HCT116 (cell line): Measurements from ENCODE around the gene FKBP4. TPM values are rescaled to one million over a fixed set of nuclear protein-coding genes. Genes with fewer than 3 reads are reported as not detected.

Source experiments
- ATAC-seq: fragments of 200-7000 bp; cut with Tn5 transposase; 2 replicates; pipeline ENCODE4 v1.9.1; 2020; ENCODE audit warnings: mild to moderate bottlenecking, moderate library complexity
- BruUV-seq: library from RNA; stranded (reverse); fragments of 400-500 nt; replicated peaks from 2 replicates; lab custom pipeline; 2021; lab: Mats Ljungman, UMichigan
- CTCF ChIA-PET: fragments of 300-600 bp; sonication (Branson Sonifier 250); formaldehyde crosslinking; loops from one replicate; lab custom pipeline; 2021; ENCODE audit warnings: antibody characterized with exemption; lab: Charles Lee
- POLR2A ChIA-PET: fragments of 300-600, 350-600 bp; sonication (Branson Sonifier 250); formaldehyde crosslinking; loops from one replicate; lab custom pipeline; 2021; ENCODE audit warnings: antibody characterized with exemption; lab: Charles Lee
- RAD21 ChIA-PET, 2 experiments: fragments of 300-600 bp; sonication (Branson Sonifier 250); formaldehyde crosslinking; loops; one replicate each; lab custom pipeline; 2023; ENCODE audit warnings: low total read pairs in 2 of 2; ENCODE audit not compliant: uncharacterized antibody in 2 of 2, unreplicated experiment in 2 of 2, low non-redundant PET in 1 of 2; lab: Charles Lee
- DNase-seq: peaks from one replicate; pipeline ENCODE4 v3.0.0-alpha.2; 2010; ENCODE audit warnings: low read depth, low spot score
- H2AFZ ChIP-seq: fragments of 200-600 bp; shearing (Covaris generic), sonication (generic); 2 replicates; pipeline ENCODE4 v1.6.1; 2017; ENCODE audit warnings: low read depth, mixed run types, mixed read lengths, antibody characterized with exemption, low read length; ENCODE audit not compliant: poor library complexity, severe bottlenecking
- H3K27ac ChIP-seq: 2 replicates; pipeline ENCODE4 v1.5.1; 2012; ENCODE audit warnings: low read depth, low read length
- H3K27me3 ChIP-seq: fragments of 200-600 bp; sonication (generic); 2 replicates; pipeline ENCODE4 v1.6.1; 2016; ENCODE audit warnings: mixed run types, low read length, mixed read lengths; ENCODE audit not compliant: insufficient read depth
- H3K36me3 ChIP-seq, 2 experiments: fragments of 200-500 bp in 1 of 2; fragments of 200-600 bp in 1 of 2; sonication (Bioruptor generic) in 1 of 2; sonication (generic) in 1 of 2; 2 replicates each; pipeline versions ENCODE4 v1.5.1 to v1.6.1; 2014 to 2016; ENCODE audit warnings: low read length in 2 of 2, inconsistent platforms in 1 of 2, mixed read lengths in 1 of 2, mixed run types in 1 of 2; ENCODE audit not compliant: insufficient read depth in 2 of 2, control insufficient read depth in 1 of 2
- H3K4me1 ChIP-seq, 2 experiments: fragments of 200-600 bp in 1 of 2; sonication (generic) in 1 of 2; 2 replicates each; pipeline versions ENCODE4 v1.5.1 to v1.6.1; 2012 to 2017; ENCODE audit warnings: low read length in 2 of 2, inconsistent platforms in 1 of 2, mild to moderate bottlenecking in 1 of 2, mixed read lengths in 1 of 2, mixed run types in 1 of 2, moderate library complexity in 1 of 2; ENCODE audit not compliant: insufficient read depth in 2 of 2, control insufficient read depth in 1 of 2
- H3K4me2 ChIP-seq: fragments of 200-600 bp; sonication (generic); 2 replicates; pipeline ENCODE4 v1.6.1; 2017; ENCODE audit warnings: mixed run types, low read length, mixed read lengths
- H3K4me3 ChIP-seq, 2 experiments: fragments of 200-600 bp in 1 of 2; sonication (generic) in 1 of 2; replicated peaks in 1 of 2; 2 replicates each; pipeline ENCODE4 v1.5.1; 2011 to 2016; ENCODE audit warnings: low read length in 2 of 2, control low read depth in 1 of 2, low read depth in 1 of 2, mild to moderate bottlenecking in 1 of 2, mixed read lengths in 1 of 2, mixed run types in 1 of 2
- H3K79me2 ChIP-seq: fragments of 200-600 bp; sonication (generic); 2 replicates; pipeline ENCODE4 v1.6.1; 2017; ENCODE audit warnings: mild to moderate bottlenecking, mixed run types, low read length, moderate library complexity, mixed read lengths; ENCODE audit not compliant: insufficient read depth
- H3K9ac ChIP-seq: fragments of 200-600 bp; sonication (generic); 2 replicates; pipeline ENCODE4 v1.6.1; 2016; ENCODE audit warnings: low read length, mixed read lengths
- H3K9me2 ChIP-seq: fragments of 200-600 bp; sonication (generic), shearing (Covaris generic); 2 replicates; pipeline ENCODE4 v1.6.1; 2017; ENCODE audit warnings: mixed run types, mild to moderate bottlenecking, moderate library complexity; ENCODE audit not compliant: insufficient read depth
- H3K9me3 ChIP-seq, 2 experiments: fragments of 200-500 bp in 1 of 2; fragments of 200-600 bp in 1 of 2; sonication (Bioruptor generic) in 1 of 2; sonication (generic) in 1 of 2; 2 replicates each; pipeline ENCODE4 v1.6.1; 2014 to 2017; ENCODE audit warnings: low read length in 2 of 2, mixed read lengths in 2 of 2, inconsistent platforms in 1 of 2, low read depth in 1 of 2, mild to moderate bottlenecking in 1 of 2, mixed run types in 1 of 2, moderate library complexity in 1 of 2; ENCODE audit not compliant: control insufficient read depth in 1 of 2, insufficient read depth in 1 of 2
- H4K20me1 ChIP-seq: fragments of 200-600 bp; sonication (generic), shearing (Covaris generic); 2 replicates; pipeline ENCODE4 v1.6.1; 2017; ENCODE audit warnings: mixed run types, mild to moderate bottlenecking, moderate library complexity; ENCODE audit not compliant: insufficient read depth
- CBX3 ChIP-seq: IDR thresholded peaks from 2 replicates; pipeline ENCODE4 v1.6.1; 2012; ENCODE audit warnings: low read depth
- CEBPB ChIP-seq: IDR thresholded peaks from 2 replicates; pipeline ENCODE4 v1.6.1; 2012; ENCODE audit warnings: low read depth
- EGR1 ChIP-seq: IDR thresholded peaks from 2 replicates; pipeline ENCODE4 v1.6.1; 2012; ENCODE audit warnings: low read depth
- ELF1 ChIP-seq: IDR thresholded peaks from 2 replicates; pipeline ENCODE4 v1.6.1; 2012; ENCODE audit warnings: low read depth, borderline replicate concordance
- EZH2 ChIP-seq: fragments of 200-600 bp; sonication (generic); IDR thresholded peaks from 2 replicates; pipeline ENCODE4 v1.6.1; 2017; ENCODE audit warnings: antibody characterized with exemption, mixed run types
- EZH2phosphoT487 ChIP-seq: fragments of 200-600 bp; IDR thresholded peaks from 2 replicates; pipeline ENCODE4 v1.6.1; 2018; ENCODE audit warnings: antibody characterized with exemption, borderline replicate concordance
- FOSL1 ChIP-seq: IDR thresholded peaks from 2 replicates; pipeline ENCODE4 v1.6.1; 2012; ENCODE audit warnings: low read depth
- JUND ChIP-seq: IDR thresholded peaks from 2 replicates; pipeline ENCODE4 v1.6.1; 2012
- POLR2A ChIP-seq: IDR thresholded peaks from 2 replicates; pipeline ENCODE4 v1.7.0; 2011; ENCODE audit warnings: borderline replicate concordance; ENCODE audit not compliant: insufficient read depth, insufficient read length; ENCODE audit errors: extremely low read depth
- POLR2AphosphoS5 ChIP-seq: IDR thresholded peaks from 2 replicates; pipeline ENCODE4 v1.6.1; 2011; ENCODE audit warnings: mild to moderate bottlenecking, low read depth, low read length, moderate library complexity
- RAD21 ChIP-seq: IDR thresholded peaks from 2 replicates; pipeline ENCODE4 v1.6.1; 2012; ENCODE audit warnings: low read depth, mild to moderate bottlenecking
- SIN3A ChIP-seq: IDR thresholded peaks from 2 replicates; pipeline ENCODE4 v1.6.1; 2012; ENCODE audit warnings: low read depth
- SP1 ChIP-seq: IDR thresholded peaks from 2 replicates; pipeline ENCODE4 v1.6.1; 2012; ENCODE audit warnings: low read depth
- TCF7L2 ChIP-seq: IDR thresholded peaks from 2 replicates; pipeline ENCODE4 v1.7.0; 2011; ENCODE audit warnings: borderline replicate concordance, inconsistent platforms; ENCODE audit not compliant: insufficient read depth, insufficient read length; ENCODE audit errors: extremely low read depth
- YY1 ChIP-seq: IDR thresholded peaks from 2 replicates; pipeline ENCODE4 v1.6.1; 2011; ENCODE audit warnings: low read length, low read depth, moderate library complexity, mild to moderate bottlenecking; ENCODE audit not compliant: insufficient replicate concordance; ENCODE audit errors: extremely low read depth
- ZBTB33 ChIP-seq: IDR thresholded peaks from 2 replicates; pipeline ENCODE4 v1.6.1; 2011; ENCODE audit warnings: mild to moderate bottlenecking, low read length, moderate library complexity; ENCODE audit not compliant: insufficient replicate concordance; ENCODE audit errors: extremely low read depth
- ZFX ChIP-seq: fragments of 450-650 bp; IDR thresholded peaks from 2 replicates; pipeline ENCODE4 v1.6.1; 2017
- intact Hi-C: fragments of 100-400 bp; cut with micrococcal nuclease; formaldehyde crosslinking; loops from 2 replicates; pipeline ENCODE4 v1.10.0; 2022
- total RNA-seq: library from RNA; stranded (reverse); gene quantifications from one replicate; pipeline ENCODE4 v1.2.1, GENCODE V29; 2021; ENCODE audit not compliant: unreplicated experiment
- TF ChIP-seq, protein P1 (sequence below): IDR thresholded peaks from 2 replicates; pipeline ENCODE4 v1.6.1; 2012; ENCODE audit warnings: low read depth
- TF ChIP-seq, protein P2 (sequence below): IDR thresholded peaks from 2 replicates; pipeline ENCODE4 v1.6.1; 2012

Gene FKBP4
- total RNA-seq, 1 experiment from 2014 or later, result 178 TPM

GRCh38 chr12:2764398-2764797 is 30.4 kb upstream of the FKBP4 start:
- Histone ChIP-seq H3K27me3 (peaks cover 38% of the 10 kb centered on the region), H3K36me3 (no peaks in the 10 kb centered on the region), H3K79me2 (no peaks in the 10 kb centered on the region), H3K9me3 (no peaks in the 10 kb centered on the region), H3K9me2 (no peaks in the 10 kb centered on the region), H3K27ac (no peak overlapping the region), H3K9ac (no peak overlapping the region), H2AFZ (no peak overlapping the region), H3K4me1 (no peaks in the 10 kb centered on the region), H3K4me3 (no peak overlapping the region), H3K4me2 (no peak overlapping the region), H4K20me1 (no peaks in the 10 kb centered on the region)
- ChIA-PET RAD21 (no interaction called here), CTCF (interaction anchor here (1.9 kb wide), 1 partner anchor 20 kb away, joined by 5 read pairs; no protein-coding TSS in a partner anchor), POLR2A (no interaction called here)
- no peak for ATAC-seq
- TF ChIP-seq, protein P1, sequence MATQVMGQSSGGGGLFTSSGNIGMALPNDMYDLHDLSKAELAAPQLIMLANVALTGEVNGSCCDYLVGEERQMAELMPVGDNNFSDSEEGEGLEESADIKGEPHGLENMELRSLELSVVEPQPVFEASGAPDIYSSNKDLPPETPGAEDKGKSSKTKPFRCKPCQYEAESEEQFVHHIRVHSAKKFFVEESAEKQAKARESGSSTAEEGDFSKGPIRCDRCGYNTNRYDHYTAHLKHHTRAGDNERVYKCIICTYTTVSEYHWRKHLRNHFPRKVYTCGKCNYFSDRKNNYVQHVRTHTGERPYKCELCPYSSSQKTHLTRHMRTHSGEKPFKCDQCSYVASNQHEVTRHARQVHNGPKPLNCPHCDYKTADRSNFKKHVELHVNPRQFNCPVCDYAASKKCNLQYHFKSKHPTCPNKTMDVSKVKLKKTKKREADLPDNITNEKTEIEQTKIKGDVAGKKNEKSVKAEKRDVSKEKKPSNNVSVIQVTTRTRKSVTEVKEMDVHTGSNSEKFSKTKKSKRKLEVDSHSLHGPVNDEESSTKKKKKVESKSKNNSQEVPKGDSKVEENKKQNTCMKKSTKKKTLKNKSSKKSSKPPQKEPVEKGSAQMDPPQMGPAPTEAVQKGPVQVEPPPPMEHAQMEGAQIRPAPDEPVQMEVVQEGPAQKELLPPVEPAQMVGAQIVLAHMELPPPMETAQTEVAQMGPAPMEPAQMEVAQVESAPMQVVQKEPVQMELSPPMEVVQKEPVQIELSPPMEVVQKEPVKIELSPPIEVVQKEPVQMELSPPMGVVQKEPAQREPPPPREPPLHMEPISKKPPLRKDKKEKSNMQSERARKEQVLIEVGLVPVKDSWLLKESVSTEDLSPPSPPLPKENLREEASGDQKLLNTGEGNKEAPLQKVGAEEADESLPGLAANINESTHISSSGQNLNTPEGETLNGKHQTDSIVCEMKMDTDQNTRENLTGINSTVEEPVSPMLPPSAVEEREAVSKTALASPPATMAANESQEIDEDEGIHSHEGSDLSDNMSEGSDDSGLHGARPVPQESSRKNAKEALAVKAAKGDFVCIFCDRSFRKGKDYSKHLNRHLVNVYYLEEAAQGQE, result no peak
- TF ChIP-seq TCF7L2 (no peak), CEBPB (no peak), EZH2phosphoT487 (no peak), ZBTB33 (no peak), FOSL1 (no peak), ZFX (no peak), SP1 (no peak), POLR2A (no peak), YY1 (no peak), JUND (no peak), POLR2AphosphoS5 (no peak), RAD21 (no peak), ELF1 (no peak), EZH2 (no peak), SIN3A (no peak), EGR1 (no peak), CBX3 (no peak)
- TF ChIP-seq, protein P2, sequence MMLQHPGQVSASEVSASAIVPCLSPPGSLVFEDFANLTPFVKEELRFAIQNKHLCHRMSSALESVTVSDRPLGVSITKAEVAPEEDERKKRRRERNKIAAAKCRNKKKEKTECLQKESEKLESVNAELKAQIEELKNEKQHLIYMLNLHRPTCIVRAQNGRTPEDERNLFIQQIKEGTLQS, result no peak
- intact Hi-C loops, result no loop called here
- no TSS peak for BruUV-seq
- DNase-seq, result no peak
